T-helper 1 cell treated with Interleukin-12 subunit alpha and Interleukin-12 subunit beta and Interleukin-4 antibody, amounts not matched to agents 30 μg/mL and 1 μg/mL, for 36 hours (primary cell): ENCODE measurements around the gene ABTB2.
"Not testable (repeated sequence)": the region's sequence is repeated elsewhere in the genome, so short reads cannot be mapped to it uniquely, and the experiment has no call there.

Experiments used
- H3K27ac Mint-ChIP-seq: one replicate; pipeline ENCODE4 v1.8.0; 2021; ENCODE audit warnings: mild to moderate bottlenecking, mixed read lengths
- H3K27me3 Mint-ChIP-seq: one replicate; pipeline ENCODE4 v1.8.0; 2021; ENCODE audit warnings: low read depth, mixed read lengths
- H3K36me3 Mint-ChIP-seq: one replicate; pipeline ENCODE4 v1.8.0; 2021; ENCODE audit warnings: low read depth, mixed read lengths
- H3K4me1 Mint-ChIP-seq: one replicate; pipeline ENCODE4 v1.8.0; 2021; ENCODE audit warnings: low read depth, mixed read lengths
- H3K4me3 Mint-ChIP-seq: one replicate; pipeline ENCODE4 v1.8.0; 2021; ENCODE audit warnings: mild to moderate bottlenecking, moderate library complexity, mixed read lengths
- H3K9me3 Mint-ChIP-seq: one replicate; pipeline ENCODE4 v1.8.0; 2021; ENCODE audit warnings: mixed read lengths

ABTB2 gene

GRCh38 chr11:34182921-34183685 is 174.7 kb downstream of the ABTB2 start:
- Mint-ChIP-seq H3K9me3 (no peaks in the 10 kb centered on the region), H3K4me3 (no peak overlapping the region), H3K27me3 (peaks cover under 1% of the 10 kb centered on the region), H3K27ac (no peak overlapping the region), H3K4me1 (peaks cover 17% of the 10 kb centered on the region), H3K36me3 (no peaks in the 10 kb centered on the region)

GRCh38 chr11:34182425-34182824 is 175.4 kb downstream of the ABTB2 start:
- Mint-ChIP-seq H3K4me1 (peaks cover 17% of the 10 kb centered on the region), H3K36me3 (no peaks in the 10 kb centered on the region), H3K27ac (no peak overlapping the region), H3K4me3 (no peak overlapping the region), H3K9me3 (no peaks in the 10 kb centered on the region), H3K27me3 (no peaks in the 10 kb centered on the region)

- no peaks in the 10 kb centered on the region for H3K9me3 Mint-ChIP-seq
- H3K4me3 Mint-ChIP-seq, result no peak overlapping the region
- no peaks in the 10 kb centered on the region for H3K27me3 Mint-ChIP-seq
- H3K27ac Mint-ChIP-seq, result no peak overlapping the region
- H3K4me1 Mint-ChIP-seq, result peaks cover 17% of the 10 kb centered on the region
- no peaks in the 10 kb centered on the region for H3K36me3 Mint-ChIP-seq
These were observed 175.9 kb downstream of the ABTB2 start for GRCh38 chr11:34181856-34182405.

- Mint-ChIP-seq H3K27ac (peak overlapping the region; percentile 15), H3K4me1 (peaks cover 21% of the 10 kb centered on the region), H3K27me3 (no peaks in the 10 kb centered on the region), H3K9me3 (no peaks in the 10 kb centered on the region), H3K36me3 (no peaks in the 10 kb centered on the region), H3K4me3 (no peak overlapping the region)
These were observed 176.6 kb downstream of the ABTB2 start for GRCh38 chr11:34181251-34181650.

GRCh38 chr11:34180814-34181165 is 177.0 kb downstream of the ABTB2 start:
- H3K9me3 Mint-ChIP-seq, H3K27me3 Mint-ChIP-seq, H3K4me3 Mint-ChIP-seq, H3K36me3 Mint-ChIP-seq: not testable (repeated sequence)
- peak overlapping the region; percentile 15 for H3K27ac Mint-ChIP-seq
- peaks cover 22% of the 10 kb centered on the region for H3K4me1 Mint-ChIP-seq

- Mint-ChIP-seq H3K27me3 (no peaks in the 10 kb centered on the region), H3K9me3 (no peaks in the 10 kb centered on the region), H3K36me3 (no peaks in the 10 kb centered on the region), H3K4me1 (peaks cover 27% of the 10 kb centered on the region), H3K4me3 (no peak overlapping the region), H3K27ac (no peak overlapping the region)
These were observed 177.6 kb downstream of the ABTB2 start for GRCh38 chr11:34180040-34180813.

- Mint-ChIP-seq H3K27ac (no peak overlapping the region), H3K27me3 (no peaks in the 10 kb centered on the region), H3K4me3 (no peak overlapping the region), H3K36me3 (no peaks in the 10 kb centered on the region), H3K4me1 (peaks cover 31% of the 10 kb centered on the region), H3K9me3 (no peaks in the 10 kb centered on the region)
These were observed 178.7 kb downstream of the ABTB2 start for GRCh38 chr11:34179026-34179675.

GRCh38 chr11:34178209-34178821 is 179.5 kb downstream of the ABTB2 start:
- Mint-ChIP-seq H3K36me3 (no peaks in the 10 kb centered on the region), H3K27me3 (no peaks in the 10 kb centered on the region), H3K4me1 (peaks cover 35% of the 10 kb centered on the region), H3K9me3 (no peaks in the 10 kb centered on the region), H3K27ac (no peak overlapping the region), H3K4me3 (no peak overlapping the region)

- no peaks in the 10 kb centered on the region for H3K36me3 Mint-ChIP-seq
- peaks cover 32% of the 10 kb centered on the region for H3K4me1 Mint-ChIP-seq
- H3K9me3 Mint-ChIP-seq, result no peaks in the 10 kb centered on the region
- no peaks in the 10 kb centered on the region for H3K27me3 Mint-ChIP-seq
- no peak overlapping the region for H3K27ac Mint-ChIP-seq
- H3K4me3 Mint-ChIP-seq, result no peak overlapping the region
These were observed 181.0 kb downstream of the ABTB2 start for GRCh38 chr11:34176751-34177209.

GRCh38 chr11:34175284-34176019 is 182.4 kb downstream of the ABTB2 start:
- Mint-ChIP-seq H3K36me3 (no peaks in the 10 kb centered on the region), H3K9me3 (no peaks in the 10 kb centered on the region), H3K4me1 (peaks cover 23% of the 10 kb centered on the region), H3K27me3 (no peaks in the 10 kb centered on the region), H3K27ac (no peak overlapping the region), H3K4me3 (no peak overlapping the region)

- Mint-ChIP-seq H3K27ac (no peak overlapping the region), H3K9me3 (no peaks in the 10 kb centered on the region), H3K4me1 (peaks cover 20% of the 10 kb centered on the region), H3K4me3 (peak overlapping the region; percentile 76), H3K36me3 (no peaks in the 10 kb centered on the region), H3K27me3 (no peaks in the 10 kb centered on the region)
These were observed 183.3 kb downstream of the ABTB2 start for GRCh38 chr11:34174412-34175041.

- no peaks in the 10 kb centered on the region for H3K9me3 Mint-ChIP-seq
- H3K27ac Mint-ChIP-seq, result no peak overlapping the region
- peaks cover 18% of the 10 kb centered on the region for H3K4me1 Mint-ChIP-seq
- no peak overlapping the region for H3K4me3 Mint-ChIP-seq
- H3K36me3 Mint-ChIP-seq, result no peaks in the 10 kb centered on the region
- no peaks in the 10 kb centered on the region for H3K27me3 Mint-ChIP-seq
These were observed 184.8 kb downstream of the ABTB2 start for GRCh38 chr11:34173050-34173449.

GRCh38 chr11:34169686-34170085 is 188.1 kb downstream of the ABTB2 start:
- Mint-ChIP-seq H3K4me1 (peaks cover 4% of the 10 kb centered on the region), H3K27ac (no peak overlapping the region), H3K4me3 (no peak overlapping the region), H3K9me3 (no peaks in the 10 kb centered on the region), H3K36me3 (peaks cover 4% of the 10 kb centered on the region), H3K27me3 (no peaks in the 10 kb centered on the region)
